AG04450 (cell line): ENCODE measurements around the gene SAMD4A. TPM values are rescaled to one million over a fixed set of nuclear protein-coding genes. Genes with fewer than 3 reads are reported as not detected.

Source experiments
- CTCF ChIA-PET: fragments of 300-600, 350-600 bp; formaldehyde crosslinking; extraction: SDS; loops from one replicate; lab custom pipeline; 2022; ENCODE audit warnings: antibody characterized with exemption, inconsistent platforms; lab: Charles Lee
- POLR2A ChIA-PET: fragments of 350-600 bp; formaldehyde crosslinking; extraction: SDS; loops from one replicate; lab custom pipeline; 2021; ENCODE audit warnings: antibody characterized with exemption, inconsistent platforms; lab: Yijun Ruan, JAX
- DNase-seq: peaks from one replicate; pipeline ENCODE4 v3.0.0-alpha.2; 2011; ENCODE audit warnings: low read depth, low spot score
- H3K27ac ChIP-seq: one replicate; pipeline ENCODE4 v1.5.1; 2012; ENCODE audit warnings: low read depth, low read length, control low read depth
- H3K27me3 ChIP-seq: one replicate; pipeline ENCODE4 v1.6.0; 2012; ENCODE audit warnings: low read length; ENCODE audit not compliant: control insufficient read depth, insufficient read depth
- H3K4me3 ChIP-seq: 2 replicates; pipeline ENCODE4 v1.5.1; 2011; ENCODE audit warnings: mild to moderate bottlenecking, low read depth, low read length, control low read depth
- H3K9me3 ChIP-seq: 2 replicates; pipeline ENCODE4 v1.5.1; 2012; ENCODE audit warnings: low read length; ENCODE audit not compliant: control insufficient read depth, insufficient read depth
- CTCF ChIP-seq: IDR thresholded peaks from 2 replicates; pipeline ENCODE4 v1.5.1; 2011; ENCODE audit warnings: low read depth, low read length, control low read depth, inconsistent platforms
- polyA plus RNA-seq: library from polyadenylated mRNA; depleted of rRNA; stranded (reverse); fragments of >200 nt; gene quantifications from 2 replicates; pipeline ENCODE4 v1.2.3, GENCODE V29; 2011

SAMD4A gene
- polyA plus RNA-seq, 1 experiment: 12.7 TPM

- no peaks in the 10 kb centered on the region for H3K27me3 ChIP-seq
- no peak overlapping the region for H3K4me3 ChIP-seq
- H3K27ac ChIP-seq: no peak overlapping the region
- no peaks in the 10 kb centered on the region for H3K9me3 ChIP-seq
- TF ChIP-seq CTCF: no peak
- DNase-seq: no peak
- ChIA-PET POLR2A (no interaction called here), CTCF (interaction anchor here (1.6 to 5.5 kb wide), 2 partner anchors 112 to 127 kb away, joined by 4 to 99 read pairs; partner anchors contain the start of gene SAMD4A)
Observed at GRCh38 chr14:54692284-54692772, 125.4 kb downstream of the SAMD4A start.

- ChIA-PET POLR2A (no interaction called here), CTCF (interaction anchor here (0.9 to 5.5 kb wide), 2 partner anchors 51 to 128 kb away, joined by 3 to 99 read pairs; partner anchors contain the start of gene SAMD4A)
Observed at GRCh38 chr14:54693761-54694160, 126.8 kb downstream of the SAMD4A start.

GRCh38 chr14:54695196-54695595, 128.3 kb downstream of the SAMD4A start:
- no peak overlapping the region for H3K27ac ChIP-seq
- POLR2A ChIA-PET: no interaction called here
- CTCF ChIA-PET: interaction anchor here (1.3 kb wide), 2 partner anchors 11 to 128 kb away, joined by 3 to 4 read pairs; partner anchors contain the start of gene SAMD4A

More at GRCh38 chr14:54693761-54694160, 126.8 kb downstream of the SAMD4A start:
- no peak for TF ChIP-seq CTCF
- no peak for DNase-seq
- Histone ChIP-seq H3K27ac (no peak overlapping the region), H3K9me3 (no peaks in the 10 kb centered on the region), H3K4me3 (no peak overlapping the region), H3K27me3 (no peaks in the 10 kb centered on the region)

GRCh38 chr14:54697001-54697400, 130.1 kb downstream of the SAMD4A start:
- POLR2A ChIA-PET: no interaction called here
- no peak for TF ChIP-seq CTCF
- H3K4me3 ChIP-seq: no peak overlapping the region
- no peaks in the 10 kb centered on the region for H3K9me3 ChIP-seq
- H3K27ac ChIP-seq: no peak overlapping the region
- H3K27me3 ChIP-seq: no peaks in the 10 kb centered on the region
- DNase-seq: no peak
- CTCF ChIA-PET: interaction anchor here (1.2 to 1.8 kb wide), 2 partner anchors 76 to 133 kb away, joined by 3 to 10 read pairs; no protein-coding TSS in a partner anchor

More at GRCh38 chr14:54695196-54695595, 128.3 kb downstream of the SAMD4A start:
- Histone ChIP-seq H3K27me3 (no peaks in the 10 kb centered on the region), H3K9me3 (no peaks in the 10 kb centered on the region), H3K4me3 (no peak overlapping the region)
- DNase-seq: no peak
- TF ChIP-seq CTCF: no peak

- DNase-seq: no peak
- H3K9me3 ChIP-seq: no peaks in the 10 kb centered on the region
- ChIA-PET CTCF (interaction anchor here (1.8 kb wide), 1 partner anchor 134 kb away, joined by 10 read pairs; no protein-coding TSS in a partner anchor), POLR2A (no interaction called here)
- TF ChIP-seq CTCF: no peak
- no peaks in the 10 kb centered on the region for H3K27me3 ChIP-seq
- H3K4me3 ChIP-seq: no peak overlapping the region
- no peak overlapping the region for H3K27ac ChIP-seq
Observed at GRCh38 chr14:54697803-54698202, 130.9 kb downstream of the SAMD4A start.
